HepG2 (cell line): ENCODE results near the gene FAM171A2. TPM values are rescaled to one million over a fixed set of nuclear protein-coding genes. Genes with fewer than 3 reads are reported as not detected.

ENCODE experiments used
- EP300 ChIP-seq, 3 experiments: sonication (generic) in 1 of 3; formaldehyde crosslinking in 1 of 3; IDR thresholded peaks; 2 replicates each; pipeline versions ENCODE4 v1.5.1 to v1.6.1; 2011 to 2020; ENCODE audit warnings: low read depth in 2 of 3, low read length in 2 of 3, borderline replicate concordance in 1 of 3, improper control_type of control experiment in 1 of 3, mild to moderate bottlenecking in 1 of 3, missing genetic modification reagents in 1 of 3, moderate library complexity in 1 of 3
- FIP1L1 ChIP-seq: fragments of 200-400 bp; formaldehyde crosslinking; IDR thresholded peaks from 2 replicates; pipeline ENCODE4 v1.6.1; 2018; ENCODE audit warnings: low read depth, mild to moderate bottlenecking, low read length, moderate library complexity, borderline replicate concordance; ENCODE audit not compliant: insufficient read depth
- FOSL1 ChIP-seq: sonication (generic); formaldehyde crosslinking; IDR thresholded peaks from 2 replicates; pipeline ENCODE4 v1.9.0; 2021; ENCODE audit warnings: missing genetic modification reagents, borderline replicate concordance
- HNF4A ChIP-seq: sonication (generic); formaldehyde crosslinking; IDR thresholded peaks from 2 replicates; pipeline ENCODE4 v1.4.0; 2020; ENCODE audit warnings: missing genetic modification reagents
- KDM1A ChIP-seq: IDR thresholded peaks from 2 replicates; pipeline ENCODE4 v1.6.1; 2016; ENCODE audit warnings: missing compliant biosample characterization
- MAZ ChIP-seq, 2 experiments: sonication (generic) in 1 of 2; formaldehyde crosslinking in 1 of 2; IDR thresholded peaks; 2 replicates each; pipeline versions ENCODE4 v1.5.0 to v1.6.1; 2012 to 2020; ENCODE audit warnings: low read depth in 2 of 2, mild to moderate bottlenecking in 2 of 2, borderline replicate concordance in 1 of 2, improper control_type of control experiment in 1 of 2, low read length in 1 of 2, missing genetic modification reagents in 1 of 2, moderate library complexity in 1 of 2
- MEIS1 ChIP-seq: sonication (generic); formaldehyde crosslinking; IDR thresholded peaks from 2 replicates; pipeline ENCODE4 v1.9.0; 2021; ENCODE audit warnings: mild to moderate bottlenecking, missing genetic modification reagents, moderate library complexity, borderline replicate concordance
- NFIC ChIP-seq: IDR thresholded peaks from 2 replicates; pipeline ENCODE4 v1.6.1; 2012; ENCODE audit warnings: mild to moderate bottlenecking, low read length, inconsistent platforms
- NFYC ChIP-seq: IDR thresholded peaks from 2 replicates; pipeline ENCODE4 v1.6.1; 2016; ENCODE audit warnings: missing genetic modification reagents, missing compliant biosample characterization
- ONECUT2 ChIP-seq: sonication (generic); formaldehyde crosslinking; IDR thresholded peaks from 2 replicates; pipeline ENCODE4 v1.4.0; 2020; ENCODE audit warnings: missing genetic modification reagents
- RBM39 ChIP-seq: fragments of 200-400 bp; formaldehyde crosslinking; IDR thresholded peaks from one replicate; pipeline ENCODE4 v1.6.1; 2018; ENCODE audit warnings: antibody characterized with exemption, mild to moderate bottlenecking, low read depth, low read length; ENCODE audit not compliant: poor library complexity, severe bottlenecking
- RELA ChIP-seq: sonication (generic); formaldehyde crosslinking; IDR thresholded peaks from 2 replicates; pipeline ENCODE4 v1.4.0; 2020; ENCODE audit warnings: missing genetic modification reagents
- ZFP36L1 ChIP-seq: sonication (generic); formaldehyde crosslinking; IDR thresholded peaks from 2 replicates; pipeline ENCODE4 v1.8.0; 2022; ENCODE audit warnings: mild to moderate bottlenecking, missing genetic modification reagents, moderate library complexity
- ZFX ChIP-seq: sonication (generic); formaldehyde crosslinking; IDR thresholded peaks from 2 replicates; pipeline ENCODE4 v1.4.0; 2020; ENCODE audit warnings: mild to moderate bottlenecking, low read depth, missing genetic modification reagents, moderate library complexity
- ZNF101 ChIP-seq: sonication (generic); formaldehyde crosslinking; IDR thresholded peaks from 2 replicates; pipeline ENCODE4 v1.4.0; 2020; ENCODE audit warnings: mild to moderate bottlenecking, low read depth, missing genetic modification reagents, borderline replicate concordance
- ZNF605 ChIP-seq: sonication (generic); formaldehyde crosslinking; IDR thresholded peaks from 2 replicates; pipeline ENCODE4 v1.8.0; 2022; ENCODE audit warnings: mild to moderate bottlenecking, missing genetic modification reagents
- ZSCAN22 ChIP-seq: sonication (generic); formaldehyde crosslinking; IDR thresholded peaks from 2 replicates; pipeline ENCODE4 v1.4.0; 2020; ENCODE audit warnings: mild to moderate bottlenecking, missing genetic modification reagents
- polyA plus RNA-seq, 8 experiments: library from polyadenylated mRNA; depleted of rRNA in 3 of 8; stranded (reverse) in 7 of 8; unstranded in 1 of 8; fragments of >200 nt; fragmentation: Illumina TruSeq in 4 of 8; extraction: Trizol in 4 of 8; gene quantifications; 2 replicates each; pipeline versions ENCODE4 v1.2.1 to v1.2.3, GENCODE V29; 2011 to 2016; ENCODE audit warnings: low read depth in 4 of 8, missing spikeins in 1 of 8, mixed read lengths in 1 of 8; ENCODE audit not compliant: insufficient read depth in 1 of 8
- total RNA-seq, 5 experiments: library from RNA; depleted of rRNA; stranded (reverse); fragments of >200 nt; fragmentation: Illumina TruSeq; extraction: Trizol; gene quantifications; 2 replicates each; pipeline ENCODE4 v1.2.3, GENCODE V29; 2016; ENCODE audit warnings: low read depth in 1 of 5
- TF ChIP-seq, protein P1 (sequence below): sonication (generic); formaldehyde crosslinking; IDR thresholded peaks from 2 replicates; pipeline ENCODE4 v1.4.0; 2020; ENCODE audit warnings: mild to moderate bottlenecking, missing genetic modification reagents

FAM171A2 gene
- total and polyA plus RNA-seq, 2 of the 13 experiments (the other 11 are each of a cell fraction or from before 2014, with no cell fraction given) = 1.8 to 3.6 TPM

DNA sequence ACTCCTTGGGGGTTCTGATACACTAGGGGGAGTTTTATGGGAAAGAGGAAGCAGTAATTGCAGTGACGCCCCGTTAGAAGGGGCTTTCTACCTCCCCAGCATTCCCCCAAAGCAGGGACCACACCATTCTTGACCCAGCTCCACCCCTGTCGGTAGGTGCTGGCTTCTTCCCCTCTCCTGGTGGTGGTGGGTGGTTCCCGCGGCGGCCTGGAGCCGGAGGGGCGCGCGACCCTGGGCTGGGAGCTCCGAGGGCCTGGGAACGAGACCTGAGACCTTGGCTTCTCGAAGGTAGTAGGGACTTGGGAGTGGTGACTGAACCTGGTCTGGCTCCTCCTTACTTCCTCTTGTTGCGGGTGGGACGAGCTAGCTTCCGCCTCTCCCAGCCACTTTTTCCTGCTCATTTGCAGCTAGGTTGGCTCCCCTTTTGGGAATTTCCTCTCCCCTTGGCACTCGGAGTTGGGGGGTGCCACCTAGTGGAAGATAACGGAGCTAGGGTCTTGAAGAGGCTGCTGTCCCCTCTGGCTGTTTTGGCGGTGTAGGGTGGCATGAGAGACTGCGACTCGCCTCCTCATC, 18.1 kb downstream of the FAM171A2 start (continued):
- TF ChIP-seq ZNF101 = no peak
- no peak for TF ChIP-seq MEIS1 (CRISPR knock-in tag)
- no peak for TF ChIP-seq KDM1A (CRISPR knock-in tag)
- no peak for TF ChIP-seq RELA (CRISPR knock-in tag)
- TF ChIP-seq RBM39 = peak; percentile 74
- no peak for TF ChIP-seq ZSCAN22 (CRISPR knock-in tag)
- TF ChIP-seq NFIC = no peak
- TF ChIP-seq, protein P1, sequence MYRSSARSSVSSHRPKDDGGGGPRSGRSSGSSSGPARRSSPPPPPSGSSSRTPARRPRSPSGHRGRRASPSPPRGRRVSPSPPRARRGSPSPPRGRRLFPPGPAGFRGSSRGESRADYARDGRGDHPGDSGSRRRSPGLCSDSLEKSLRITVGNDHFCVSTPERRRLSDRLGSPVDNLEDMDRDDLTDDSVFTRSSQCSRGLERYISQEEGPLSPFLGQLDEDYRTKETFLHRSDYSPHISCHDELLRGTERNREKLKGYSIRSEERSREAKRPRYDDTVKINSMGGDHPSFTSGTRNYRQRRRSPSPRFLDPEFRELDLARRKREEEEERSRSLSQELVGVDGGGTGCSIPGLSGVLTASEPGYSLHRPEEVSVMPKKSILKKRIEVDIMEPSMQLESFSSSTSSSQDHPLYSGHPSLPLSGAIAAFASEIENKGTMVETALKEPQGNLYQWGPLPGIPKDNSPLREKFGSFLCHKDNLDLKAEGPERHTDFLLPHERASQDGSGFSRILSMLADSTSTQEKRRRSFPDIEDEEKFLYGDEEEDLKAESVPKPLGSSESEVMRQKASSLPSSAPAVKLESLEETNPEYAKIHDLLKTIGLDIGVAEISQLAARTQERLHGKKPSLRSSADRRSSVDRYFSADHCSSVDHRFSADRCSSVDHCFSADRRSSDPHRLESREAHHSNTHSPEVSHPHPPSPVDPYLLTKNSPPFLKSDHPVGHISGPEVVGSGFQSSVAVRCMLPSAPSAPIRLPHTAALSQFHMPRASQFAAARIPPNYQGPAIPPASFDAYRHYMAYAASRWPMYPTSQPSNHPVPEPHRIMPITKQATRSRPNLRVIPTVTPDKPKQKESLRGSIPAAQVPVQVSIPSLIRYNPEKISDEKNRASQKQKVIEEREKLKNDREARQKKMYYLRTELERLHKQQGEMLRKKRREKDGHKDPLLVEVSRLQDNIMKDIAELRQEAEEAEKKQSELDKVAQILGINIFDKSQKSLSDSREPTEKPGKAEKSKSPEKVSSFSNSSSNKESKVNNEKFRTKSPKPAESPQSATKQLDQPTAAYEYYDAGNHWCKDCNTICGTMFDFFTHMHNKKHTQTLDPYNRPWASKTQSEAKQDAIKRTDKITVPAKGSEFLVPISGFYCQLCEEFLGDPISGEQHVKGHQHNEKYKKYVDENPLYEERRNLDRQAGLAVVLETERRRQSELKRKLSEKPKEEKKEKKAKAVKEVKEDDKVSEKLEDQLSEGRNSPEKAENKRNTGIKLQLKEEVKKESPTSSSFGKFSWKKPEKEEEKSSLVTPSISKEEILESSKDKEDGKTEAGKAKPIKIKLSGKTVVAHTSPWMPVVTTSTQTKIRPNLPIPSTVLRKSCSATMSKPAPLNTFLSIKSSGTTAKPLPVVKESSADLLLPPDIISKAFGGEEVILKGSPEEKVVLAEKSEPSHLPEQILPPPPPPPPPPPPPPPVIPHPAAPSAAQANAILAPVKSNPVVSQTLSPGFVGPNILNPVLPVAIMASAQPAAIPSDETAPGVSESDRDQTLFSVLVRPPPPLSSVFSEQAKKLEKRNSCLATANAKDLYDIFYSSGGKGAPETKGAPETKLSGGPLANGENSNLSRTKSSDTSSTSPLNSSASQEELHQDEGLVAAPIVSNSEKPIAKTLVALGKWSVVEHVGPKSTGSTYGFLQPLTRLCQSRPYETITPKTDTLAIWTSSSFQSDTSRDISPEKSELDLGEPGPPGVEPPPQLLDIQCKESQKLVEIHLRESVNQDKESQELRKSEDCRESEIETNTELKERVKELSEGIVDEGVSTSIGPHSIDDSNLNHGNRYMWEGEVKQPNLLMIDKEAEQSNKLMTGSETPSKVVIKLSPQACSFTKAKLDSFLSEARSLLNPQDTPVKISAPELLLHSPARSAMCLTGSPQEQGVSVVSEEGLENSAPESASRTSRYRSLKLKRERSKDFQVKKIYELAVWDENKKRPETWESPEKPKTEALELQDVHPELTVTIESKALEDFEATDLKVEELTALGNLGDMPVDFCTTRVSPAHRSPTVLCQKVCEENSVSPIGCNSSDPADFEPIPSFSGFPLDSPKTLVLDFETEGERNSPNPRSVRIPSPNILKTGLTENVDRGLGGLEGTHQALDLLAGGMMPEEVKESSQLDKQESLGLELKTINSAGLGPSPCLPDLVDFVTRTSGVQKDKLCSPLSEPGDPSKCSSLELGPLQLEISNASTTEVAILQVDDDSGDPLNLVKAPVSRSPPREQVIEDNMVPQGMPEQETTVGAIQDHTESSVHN (CRISPR knock-in tag) = peak; percentile 13; the same call in 1 of the 2 replicates
- TF ChIP-seq ONECUT2 (CRISPR knock-in tag) = no peak
- TF ChIP-seq ZFP36L1 (CRISPR knock-in tag) = no peak
- TF ChIP-seq NFYC (CRISPR knock-in tag) = no peak
- TF ChIP-seq FIP1L1 = no peak
- TF ChIP-seq HNF4A = no peak
- no peak; the same call in none of the 2 replicates for TF ChIP-seq ZNF605
- no peak for TF ChIP-seq EP300 (IDR thresholded peaks at IDR 0.05; ENCODE audit: low read depth in 2 of 2, low read length in 2 of 2)
- TF ChIP-seq EP300 (CRISPR knock-in tag; IDR thresholded peaks at IDR 0.05; ENCODE audit: borderline replicate concordance) = no peak
- no peak for TF ChIP-seq FOSL1 (CRISPR knock-in tag)
- no peak for TF ChIP-seq MAZ (IDR thresholded peaks at IDR 0.05; ENCODE audit: borderline replicate concordance, low read depth, low read length)
- peak; percentile 79 for TF ChIP-seq MAZ (CRISPR knock-in tag; IDR thresholded peaks at IDR 0.05; ENCODE audit: low read depth)
- peak; percentile 40; the same call in 1 of the 2 replicates for TF ChIP-seq ZFX
